GM21529 (cell line): ENCODE data around the gene SMC3.

Source experiments
- ATAC-seq: cut with Tn5 transposase; IDR thresholded peaks from one replicate; pipeline ENCODE4 v1.9.1; 2021; ENCODE audit not compliant: unreplicated experiment

SMC3 gene

GRCh38 chr10:110643653-110644597, 76.4 kb downstream of the SMC3 start, which contains the start of gene RBM20:
RBM20 (plus strand) TSS chr10:110644336; CDS start chr10:110644455, 119 bp downstream.
- no peak for ATAC-seq

GRCh38 chr10:110644598-110645462, 77.3 kb downstream of the SMC3 start:
- no peak for ATAC-seq

- ATAC-seq: no peak
Observed at GRCh38 chr10:110646417-110647135, 79.1 kb downstream of the SMC3 start.

GRCh38 chr10:110647136-110647430, 79.6 kb downstream of the SMC3 start:
- no peak for ATAC-seq

GRCh38 chr10:110648692-110649346, 81.3 kb downstream of the SMC3 start:
- ATAC-seq: no peak

- no peak for ATAC-seq
Observed at GRCh38 chr10:110649347-110650264, 82.1 kb downstream of the SMC3 start.

- no peak for ATAC-seq
Observed at GRCh38 chr10:110650265-110650668, 82.8 kb downstream of the SMC3 start.

- ATAC-seq: peak; percentile 86
Observed at GRCh38 chr10:110651044-110651958, 83.8 kb downstream of the SMC3 start.

- ATAC-seq: no peak
Observed at GRCh38 chr10:110652475-110653118, 85.1 kb downstream of the SMC3 start.
